ENCODE measurements around the gene ENTPD7.

- no peak for TF ChIP-seq POLR2A (IDR thresholded peaks at IDR 0.05; ENCODE audit: low read length)
- no peak for TF ChIP-seq GATA1 (IDR thresholded peaks at IDR 0.05; ENCODE audit: low read depth, low read length)
Measured at GRCh38 chr10:99611326-99611725, 48.0 kb upstream of the ENTPD7 start.

Measured in erythroblast (primary cell).